COLO829 (cell line): ENCODE results near the gene ITPR2.
A peak's percentile ranks its signal among the peaks of the same experiment; 100 is the strongest.

ENCODE experiments used
- DNase-seq: peaks from one replicate; pipeline ENCODE4 v3.0.0; 2012; ENCODE audit warnings: low spot score

The ITPR2 gene

DNA sequence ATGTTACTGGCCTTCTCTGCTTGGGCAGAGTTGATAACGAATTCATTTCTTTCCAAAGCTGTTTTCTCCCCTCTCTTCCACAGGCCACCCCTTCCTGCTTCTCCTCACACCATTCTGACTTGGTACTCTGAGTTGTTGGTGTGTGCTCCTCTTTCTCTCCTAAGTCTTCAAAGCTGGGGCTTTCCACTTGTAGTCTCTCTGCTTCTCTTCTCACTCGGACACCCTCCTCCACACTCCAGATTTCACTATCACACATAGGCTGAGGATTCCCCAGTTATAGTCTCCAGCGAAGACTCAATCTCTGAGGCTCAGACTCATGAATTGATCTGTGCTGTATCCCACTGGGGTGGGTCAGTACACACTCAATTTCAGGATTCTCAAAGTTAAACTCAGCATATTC, 436.6 kb downstream of the ITPR2 start:
- DNase-seq, result no peak

- no peak for DNase-seq
These were observed 443.7 kb downstream of the ITPR2 start for GRCh38 chr12:26389343-26389742.

GRCh38 chr12:26384536-26384935, 448.5 kb downstream of the ITPR2 start:
- DNase-seq, result no peak

- no peak for DNase-seq
These were observed 450.0 kb downstream of the ITPR2 start for GRCh38 chr12:26383041-26383440.

DNA sequence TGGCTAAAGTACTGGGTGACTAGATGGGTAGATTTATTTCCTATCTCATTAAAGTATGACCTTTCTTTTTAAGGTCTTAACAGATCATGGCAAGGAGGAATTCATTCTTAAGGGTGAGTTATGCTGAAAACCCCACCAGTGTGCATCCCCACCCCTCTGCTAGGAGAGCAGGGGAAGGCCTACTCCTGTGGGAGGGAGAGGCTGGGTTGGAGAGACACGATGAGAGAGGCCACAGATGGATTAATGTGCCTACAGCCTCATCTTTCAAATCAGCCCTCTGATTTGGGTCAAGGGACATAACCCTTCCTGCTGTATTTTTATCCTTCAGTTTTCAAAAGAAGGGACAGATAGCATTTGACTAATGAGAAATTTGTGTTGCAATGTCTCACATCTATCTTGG, 452.1 kb downstream of the ITPR2 start:
- DNase-seq, result no peak

GRCh38 chr12:26379777-26380467, 453.1 kb downstream of the ITPR2 start:
- no peak for DNase-seq

DNA sequence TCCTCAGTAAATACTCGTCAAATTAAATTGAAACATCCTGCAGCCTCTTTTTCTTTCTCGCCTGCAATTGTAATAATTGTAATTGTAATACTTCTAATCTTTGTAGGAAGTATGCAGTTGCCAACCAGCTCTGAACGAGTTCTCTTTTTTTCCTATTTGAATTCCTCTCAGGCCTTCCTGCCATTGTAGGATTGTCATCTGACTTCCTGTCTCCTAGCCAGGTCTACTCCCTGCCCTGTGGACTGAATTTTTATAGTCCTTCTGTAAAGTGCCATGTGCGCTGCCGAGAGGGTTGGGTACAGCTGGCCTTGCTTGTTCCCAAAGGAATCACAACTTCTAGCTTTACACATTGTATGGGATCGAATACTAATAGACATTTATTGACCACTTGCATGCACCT, 454.3 kb downstream of the ITPR2 start:
- no peak for DNase-seq

DNA sequence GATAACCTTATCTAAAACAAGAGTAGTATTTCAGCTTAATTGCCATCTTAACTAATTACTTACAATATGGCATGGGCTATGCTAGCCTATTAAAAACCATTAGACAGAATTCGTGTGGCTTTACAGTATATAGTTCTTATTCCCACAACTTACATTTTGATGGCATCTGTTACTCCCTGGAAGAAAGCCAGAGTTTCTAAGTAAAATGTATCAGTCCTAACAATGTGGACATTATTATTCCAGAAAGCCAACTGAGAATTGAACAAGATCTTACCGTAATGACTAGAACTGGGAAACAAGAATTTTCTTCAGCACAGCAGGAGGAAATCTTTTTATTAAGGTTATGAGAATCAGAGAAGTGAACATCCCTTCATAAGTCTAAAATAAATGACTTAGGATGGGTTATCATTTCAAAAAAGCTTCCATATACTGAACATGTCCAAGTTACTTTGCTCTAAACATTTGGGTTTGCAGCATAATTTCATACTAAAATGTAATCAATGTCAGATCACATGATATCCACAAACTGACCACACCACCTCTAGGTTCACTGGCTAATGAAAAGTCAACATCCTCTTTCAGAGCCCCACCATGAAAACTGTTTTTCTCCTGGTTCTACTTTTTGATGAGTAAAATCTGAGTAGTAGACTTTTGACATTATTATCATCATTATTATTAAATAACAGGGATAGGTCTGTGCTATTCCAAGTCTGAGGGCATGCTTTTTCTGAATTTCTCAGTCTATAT, 457.9 kb downstream of the ITPR2 start:
- DNase-seq, result peak; percentile 58

- DNase-seq, result no peak
These were observed 459.1 kb downstream of the ITPR2 start for GRCh38 chr12:26373606-26374495.

DNA sequence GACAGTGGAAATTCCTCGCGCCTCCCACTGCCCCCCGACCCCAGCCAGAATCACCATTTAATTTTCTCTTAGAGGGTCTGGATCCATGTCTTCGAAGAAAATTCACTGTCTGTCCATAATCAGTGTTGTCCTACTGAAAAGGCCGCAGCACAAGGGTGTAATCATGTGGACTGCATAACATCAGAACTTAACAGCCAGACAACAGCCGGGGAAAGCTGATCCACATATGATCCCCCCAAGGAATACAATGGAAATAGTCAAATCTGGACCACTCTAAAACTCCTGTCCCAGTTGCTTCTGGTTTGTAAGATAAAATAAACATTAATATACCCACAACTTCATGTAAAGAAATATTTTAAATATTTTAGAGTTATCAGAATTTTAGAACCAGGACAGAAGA, 460.1 kb downstream of the ITPR2 start:
- no peak for DNase-seq

DNA sequence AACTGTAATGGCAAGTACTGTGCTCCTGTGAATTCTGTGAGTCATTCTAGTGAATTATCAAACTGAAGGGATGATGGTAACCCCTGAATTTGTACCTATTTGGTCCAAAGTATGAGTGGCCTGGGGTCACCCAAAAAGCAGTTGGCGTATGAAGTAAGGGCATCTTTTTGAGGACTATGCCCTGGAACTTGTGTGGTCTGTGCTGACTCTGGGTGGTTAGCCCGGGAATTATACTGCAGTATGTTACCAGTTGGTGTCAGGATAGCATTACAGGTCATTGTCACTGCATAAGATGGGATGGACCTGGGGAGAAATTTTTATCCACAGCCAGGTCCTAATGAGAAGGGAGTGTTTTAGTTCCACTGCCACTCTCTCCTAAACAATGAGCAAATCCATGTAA, 462.9 kb downstream of the ITPR2 start:
- no peak for DNase-seq

GRCh38 chr12:26369588-26369987, 463.4 kb downstream of the ITPR2 start:
- DNase-seq, result peak; percentile 23

DNA sequence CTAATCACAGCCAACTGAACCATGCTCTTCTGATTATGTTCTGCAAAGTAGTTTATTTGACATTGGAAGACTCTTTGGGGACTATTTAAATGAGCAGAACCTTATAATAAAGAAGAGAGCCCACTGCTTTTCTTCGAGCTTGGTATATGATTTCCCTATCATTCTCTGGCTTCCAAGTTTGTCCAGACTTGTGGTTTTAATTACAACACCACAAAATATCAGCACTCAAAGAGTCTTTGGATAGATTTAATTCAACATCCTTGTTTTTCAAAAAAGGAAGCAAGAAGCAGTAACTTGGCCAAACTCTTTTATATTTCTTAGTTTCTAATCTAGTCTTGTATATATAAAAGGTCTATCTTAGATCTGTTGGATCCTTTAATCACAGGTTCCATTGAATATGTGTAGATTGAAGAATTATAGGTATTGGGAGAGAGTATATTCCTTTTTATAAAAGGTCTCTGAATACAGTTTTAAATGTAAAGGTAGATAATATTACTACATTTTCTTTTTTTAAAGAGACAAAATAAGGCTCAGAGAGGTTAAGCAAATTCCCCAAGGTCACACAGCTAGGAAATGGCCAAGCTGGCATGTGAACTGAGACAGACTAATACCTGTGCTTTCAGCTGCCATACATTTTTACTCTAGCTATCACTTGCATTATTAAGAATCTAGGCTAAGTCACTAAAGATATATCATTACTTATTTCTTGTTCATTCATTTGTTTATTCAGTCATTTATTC, 464.8 kb downstream of the ITPR2 start:
- no peak for DNase-seq

DNA sequence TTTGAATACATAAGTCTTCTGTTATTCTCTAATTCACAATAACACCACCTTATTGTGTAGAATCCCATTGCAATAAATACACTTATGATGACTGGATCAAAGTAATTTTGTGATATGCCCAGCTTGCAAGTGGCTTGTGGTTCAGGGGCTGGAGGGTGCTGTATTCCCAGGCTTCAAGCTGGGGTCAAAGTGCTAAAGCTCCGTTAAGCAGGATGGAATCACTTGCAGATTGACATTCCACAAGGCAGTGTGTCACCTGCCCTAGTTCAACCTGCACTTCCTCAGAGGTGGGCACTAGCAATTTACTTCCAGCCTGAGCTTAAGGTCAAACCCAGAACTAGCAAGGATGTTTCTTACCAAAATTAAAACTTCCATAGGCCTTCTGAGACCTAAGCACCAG, 471.0 kb downstream of the ITPR2 start:
- DNase-seq, result no peak

- no peak for DNase-seq
These were observed 472.9 kb downstream of the ITPR2 start for GRCh38 chr12:26360062-26360461.

DNA sequence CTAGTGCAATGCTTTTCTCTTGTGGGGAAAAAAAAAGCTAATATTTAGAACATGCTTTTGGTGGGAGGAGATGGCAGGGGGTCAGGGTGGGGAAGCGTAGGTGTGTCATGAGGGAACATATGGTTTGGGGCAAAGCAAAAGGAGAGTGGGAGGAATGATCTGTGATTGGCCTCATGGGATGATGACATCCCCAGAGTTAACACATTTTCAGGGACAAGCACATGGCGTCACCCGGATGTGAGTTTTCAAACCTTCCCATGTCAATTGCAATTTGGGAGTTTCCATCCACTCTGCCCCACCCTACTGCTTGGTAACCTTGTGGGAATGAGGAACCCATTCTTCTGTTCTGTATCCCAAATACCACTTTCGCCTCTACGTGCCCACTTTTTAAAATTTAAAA, 473.4 kb downstream of the ITPR2 start:
- DNase-seq, result no peak

DNA sequence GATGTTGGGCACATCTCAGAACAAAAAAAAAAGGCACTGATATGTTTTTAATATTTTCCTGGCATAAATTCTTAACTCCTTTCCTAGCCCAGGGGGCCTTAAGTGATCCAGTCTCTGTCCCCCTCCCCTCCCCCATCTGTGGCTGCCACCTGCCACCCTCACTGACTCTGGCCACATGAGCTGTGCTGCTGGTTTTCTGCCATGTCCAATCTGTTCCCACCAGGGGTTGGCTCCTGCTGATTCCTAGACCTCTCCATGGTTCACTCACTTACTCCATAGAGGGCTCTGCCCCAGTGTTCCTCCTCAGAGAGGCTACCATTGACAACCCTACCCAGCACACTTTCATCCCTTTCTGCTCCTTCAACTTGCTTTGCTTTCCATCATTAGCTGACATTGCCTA, 474.3 kb downstream of the ITPR2 start:
- DNase-seq, result no peak

GRCh38 chr12:26347300-26347699, 485.7 kb downstream of the ITPR2 start:
- DNase-seq, result no peak

DNA sequence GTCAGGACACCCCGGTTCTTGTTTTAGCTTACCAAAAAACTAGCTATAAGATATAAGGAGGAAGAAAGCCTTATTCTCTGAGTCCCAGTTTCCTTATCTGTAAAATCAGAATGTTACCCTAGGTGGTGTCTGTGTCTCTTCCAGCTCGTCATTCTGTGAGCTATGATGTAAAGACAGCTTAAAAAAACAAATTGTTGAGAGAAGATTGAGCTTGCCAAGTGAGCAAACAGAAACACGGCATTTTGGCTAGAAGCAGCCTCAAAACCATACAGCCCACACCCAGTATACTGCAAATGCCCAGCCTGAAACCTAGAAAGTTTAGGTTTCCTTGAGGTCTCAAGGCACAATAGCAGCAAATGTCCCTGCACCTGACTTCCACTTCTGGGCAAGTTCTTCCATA, 486.3 kb downstream of the ITPR2 start:
- no peak for DNase-seq

DNA sequence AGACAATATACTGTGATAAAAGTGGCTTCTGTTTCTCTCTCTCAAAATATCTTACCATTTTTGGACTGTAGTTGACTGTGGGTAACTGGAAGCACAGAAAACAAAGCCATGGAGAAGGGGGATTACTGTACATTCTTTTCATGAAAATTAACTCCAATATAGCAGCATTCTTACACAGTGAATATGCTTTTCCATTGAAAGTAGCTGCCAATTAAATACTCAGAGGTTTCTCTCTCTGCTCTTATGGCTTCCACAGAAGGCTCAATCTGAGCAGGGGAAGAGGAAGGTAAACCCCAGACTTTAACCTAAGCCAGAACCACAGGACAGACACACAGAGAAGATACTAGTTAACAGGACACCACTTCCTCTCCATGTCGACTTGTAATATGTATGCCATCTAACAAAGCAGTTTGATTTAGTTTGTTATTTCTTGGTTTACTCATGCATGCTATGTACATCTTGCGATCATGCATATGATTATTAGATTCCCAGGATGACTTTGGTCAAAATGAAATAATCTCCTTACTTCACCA, 487.5 kb downstream of the ITPR2 start:
- DNase-seq, result no peak

GRCh38 chr12:26341491-26341890, 491.5 kb downstream of the ITPR2 start:
- DNase-seq, result no peak

- DNase-seq, result no peak
These were observed 492.3 kb downstream of the ITPR2 start for GRCh38 chr12:26340649-26341048.
